HTR-8/SVneo (cell line): ENCODE measurements around the gene PRLR.
A peak's percentile ranks its signal among the peaks of the same experiment; 100 is the strongest.
"Not testable (repeated sequence)": the region's sequence is repeated elsewhere in the genome, so short reads cannot be mapped to it uniquely, and the experiment has no call there.

Experiments
- DNase-seq: peaks from one replicate; pipeline ENCODE4 v3.0.0; 2011; ENCODE audit warnings: low spot score, mixed read lengths; ENCODE audit not compliant: insufficient read length
- FAIRE-seq: peaks from 2 replicates; lab custom pipeline; 2011; peaks lifted over from hg19 to GRCh38; lab: Jason Lieb, UNC

The PRLR gene

DNA sequence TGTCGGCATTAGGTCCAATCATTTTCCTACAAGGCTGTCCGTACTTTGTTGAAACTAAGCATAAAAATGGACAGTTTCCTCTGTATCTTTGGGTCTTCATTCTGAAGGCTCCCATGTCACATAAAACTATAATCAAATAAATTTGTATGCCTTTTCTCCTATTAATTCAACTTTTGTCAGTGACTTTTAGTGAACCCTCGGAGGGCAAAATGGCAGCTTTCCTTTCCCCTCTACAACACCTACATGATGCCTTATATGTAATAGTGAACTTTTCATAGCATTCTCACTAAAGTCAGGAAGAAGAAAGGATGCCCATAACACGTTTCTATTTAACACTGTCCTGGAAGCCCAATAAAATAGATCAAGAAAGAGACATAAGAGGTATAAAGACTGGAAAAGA is 177.4 kb downstream of the PRLR start:
- DNase-seq (no peak), FAIRE-seq (no peak)

- FAIRE-seq (no peak), DNase-seq (no peak)
Observed at GRCh38 chr5:35050541-35051126, 179.7 kb downstream of the PRLR start.

- DNase-seq: no peak
- FAIRE-seq: peak; percentile 85
Observed at GRCh38 chr5:35048910-35049309, 181.4 kb downstream of the PRLR start.

DNA sequence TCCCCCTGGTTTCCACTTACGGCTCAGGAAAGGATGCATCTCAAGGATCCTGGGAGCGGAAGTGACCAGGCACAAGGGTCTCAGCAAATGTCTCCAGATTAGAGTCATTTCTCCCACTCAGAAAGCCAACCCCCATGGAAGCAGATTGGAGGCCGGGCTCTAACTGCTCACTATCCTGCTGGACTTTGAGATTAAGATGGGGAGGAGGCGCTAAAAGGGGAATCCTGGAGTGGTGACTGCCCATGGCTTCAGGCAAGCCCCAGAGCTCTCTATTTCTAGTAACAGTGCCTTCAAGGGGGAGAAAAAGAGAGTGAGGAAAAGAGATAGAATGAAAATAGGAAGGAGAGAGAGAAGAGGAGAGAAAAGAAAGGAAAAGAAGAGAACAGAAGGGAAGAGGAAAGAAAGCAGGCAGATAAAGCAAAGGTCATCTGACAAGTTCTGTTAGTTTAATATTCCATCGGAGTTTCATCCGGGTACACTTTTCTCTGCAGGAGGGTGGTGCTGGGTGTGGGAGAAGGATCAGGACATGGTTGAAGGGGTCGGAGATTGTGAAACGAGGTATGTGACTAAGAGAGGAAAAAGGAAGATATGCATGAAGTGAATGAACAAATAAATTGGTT is 182.4 kb downstream of the PRLR start, which contains the start of gene AGXT2:
TSS of gene AGXT2 (minus strand) at position 165 of the 620 bp plus-strand sequence. CDS start at position 108, 57 bp downstream.
- DNase-seq (no peak), FAIRE-seq (no peak)

DNA sequence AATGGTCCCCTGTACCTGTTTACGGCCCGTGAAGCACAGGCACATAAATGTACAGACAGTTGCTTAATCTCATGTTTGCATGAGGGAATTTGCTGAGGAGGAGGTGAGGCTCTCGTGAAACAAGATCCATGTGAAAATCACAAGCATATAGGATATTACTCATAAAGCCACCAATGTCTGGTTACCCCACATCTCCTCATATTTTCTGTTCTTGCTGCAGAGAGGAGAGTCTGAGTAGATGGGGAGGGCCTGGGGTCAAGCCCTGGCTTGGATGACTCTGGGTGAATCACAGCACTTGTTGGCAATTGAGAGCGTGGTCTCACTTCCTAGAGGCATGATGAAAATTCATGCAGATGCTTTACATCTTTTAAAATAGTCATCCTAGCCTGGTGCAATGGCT is 183.5 kb downstream of the PRLR start:
- peak; percentile 78 for FAIRE-seq
- DNase-seq: peak; percentile 81

DNA sequence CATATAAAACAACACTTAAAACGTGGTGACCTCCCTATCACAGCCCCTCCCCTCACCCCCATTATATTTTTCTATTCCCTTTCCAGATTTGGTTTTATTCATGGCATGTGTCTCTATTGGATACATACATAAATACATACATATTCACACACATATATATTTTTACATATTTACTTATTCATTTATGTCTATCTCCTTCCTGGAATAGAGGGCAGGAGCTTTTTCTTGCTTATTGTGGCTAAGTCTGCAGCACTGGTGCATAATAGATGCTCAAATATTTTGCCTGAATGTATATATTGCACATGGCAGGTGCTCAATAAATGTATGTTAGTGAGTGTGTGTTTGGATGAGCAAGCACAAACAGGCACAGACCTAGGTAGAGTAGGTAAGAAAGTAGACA is 185.0 kb downstream of the PRLR start:
- FAIRE-seq: peak; percentile 9
- DNase-seq: no peak

DNA sequence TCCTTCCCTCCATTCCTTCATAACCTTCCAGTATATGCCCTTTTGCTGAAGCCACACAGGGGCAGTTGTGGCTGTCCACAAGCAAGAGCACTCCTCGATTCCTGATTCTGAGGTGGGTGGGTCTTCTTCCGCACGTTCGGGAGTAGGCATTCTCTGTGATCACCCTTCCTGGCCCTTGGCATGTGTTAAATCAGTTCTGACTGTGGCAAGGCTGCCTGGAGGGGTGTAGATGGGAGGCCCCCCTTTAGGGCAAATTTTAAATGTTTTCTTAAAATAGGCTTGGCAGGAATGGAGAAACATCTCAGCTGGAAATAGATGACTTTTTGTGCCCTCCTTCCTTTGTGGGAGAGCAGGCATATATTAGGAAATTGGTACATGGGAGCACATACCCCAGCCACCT is 185.6 kb downstream of the PRLR start:
- DNase-seq (no peak), FAIRE-seq (peak; percentile 48)

- FAIRE-seq (no peak), DNase-seq (no peak)
Observed at GRCh38 chr5:35042781-35043180, 187.5 kb downstream of the PRLR start.

DNA sequence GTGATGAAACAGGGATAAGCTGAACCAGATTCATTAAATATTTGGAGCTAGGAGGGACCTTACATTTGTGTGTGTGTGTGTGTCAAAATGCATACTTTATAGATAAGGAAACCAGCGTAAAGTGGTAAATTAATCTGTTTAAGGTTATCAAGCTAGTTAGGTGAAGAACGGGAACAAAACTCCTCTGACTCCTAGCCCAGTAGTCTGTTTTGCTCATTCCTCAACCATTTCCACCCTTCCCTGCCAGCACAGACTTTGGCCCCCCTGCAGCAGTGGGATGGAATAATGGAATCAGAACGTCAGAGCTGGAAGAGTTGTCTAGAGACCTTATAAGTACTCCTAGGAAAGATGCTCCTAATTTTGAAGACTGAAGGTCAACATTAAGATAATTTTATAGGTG is 189.0 kb downstream of the PRLR start:
- DNase-seq (no peak), FAIRE-seq (no peak)

- DNase-seq: no peak
- FAIRE-seq: peak; percentile 65
Observed at GRCh38 chr5:35038891-35039290, 191.4 kb downstream of the PRLR start.

- FAIRE-seq (no peak), DNase-seq (no peak)
Observed at GRCh38 chr5:35036536-35036935, 193.8 kb downstream of the PRLR start.

- not testable (repeated sequence) for FAIRE-seq, DNase-seq
Observed at GRCh38 chr5:35035929-35036328, 194.4 kb downstream of the PRLR start.

- no peak for FAIRE-seq
- DNase-seq: no peak
Observed at GRCh38 chr5:35035271-35035670, 195.0 kb downstream of the PRLR start.

DNA sequence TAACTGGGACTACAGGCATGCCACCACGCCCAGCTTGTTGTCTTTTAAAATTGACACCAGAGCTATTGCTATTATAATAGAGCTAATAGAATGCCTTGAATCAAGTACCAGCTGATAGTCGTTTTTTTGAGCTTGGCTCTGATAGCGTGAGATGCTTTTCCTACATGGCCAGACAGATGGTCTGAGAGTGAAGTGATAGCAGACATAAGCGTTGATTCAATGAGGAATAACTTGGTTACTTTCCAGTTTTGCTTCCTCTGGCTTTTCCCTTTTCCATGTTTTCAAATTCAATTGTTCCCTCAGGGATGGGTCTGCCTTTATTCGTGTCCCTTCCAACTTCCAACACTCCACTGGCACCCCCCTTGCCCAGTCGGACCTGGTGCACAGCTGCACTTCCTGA is 197.9 kb downstream of the PRLR start:
- no peak for DNase-seq
- peak; percentile 75 for FAIRE-seq

- peak; percentile 45 for DNase-seq
- peak; percentile 74 for FAIRE-seq
Observed at GRCh38 chr5:35031276-35031675, 199.0 kb downstream of the PRLR start.

DNA sequence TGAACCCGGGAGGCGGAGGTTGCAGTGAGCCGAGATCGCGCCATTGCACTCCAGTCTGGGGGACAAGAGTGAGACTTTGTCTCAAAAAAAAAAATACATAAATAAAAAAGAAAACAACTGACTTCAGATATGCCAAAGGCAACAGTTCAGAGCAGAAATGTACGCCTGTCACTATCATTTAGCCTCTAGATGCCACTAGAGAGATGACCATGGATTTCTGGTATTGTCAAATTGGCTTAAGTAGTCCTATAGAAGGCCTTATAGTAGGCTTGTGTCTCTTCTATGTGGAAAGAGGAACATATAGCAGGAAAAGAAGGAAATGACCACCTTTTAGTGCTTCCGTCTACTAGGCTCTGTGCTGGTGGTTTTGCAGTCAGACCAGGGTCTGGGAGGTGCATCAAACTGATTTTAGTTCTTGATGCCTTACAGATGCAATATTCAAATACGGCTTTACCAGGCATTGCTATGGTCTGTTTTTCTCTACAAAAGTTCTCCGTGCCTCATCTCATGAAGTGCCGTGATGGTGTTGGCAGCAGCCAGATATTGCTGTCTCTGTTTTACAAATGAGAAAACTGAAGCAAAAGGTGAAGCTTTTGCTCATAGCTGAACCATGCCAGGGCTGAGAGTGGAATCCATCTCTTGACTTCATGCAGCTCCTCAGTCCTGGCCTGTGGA is 199.7 kb downstream of the PRLR start:
- peak; percentile 31 for DNase-seq
- FAIRE-seq: peak; percentile 83

DNA sequence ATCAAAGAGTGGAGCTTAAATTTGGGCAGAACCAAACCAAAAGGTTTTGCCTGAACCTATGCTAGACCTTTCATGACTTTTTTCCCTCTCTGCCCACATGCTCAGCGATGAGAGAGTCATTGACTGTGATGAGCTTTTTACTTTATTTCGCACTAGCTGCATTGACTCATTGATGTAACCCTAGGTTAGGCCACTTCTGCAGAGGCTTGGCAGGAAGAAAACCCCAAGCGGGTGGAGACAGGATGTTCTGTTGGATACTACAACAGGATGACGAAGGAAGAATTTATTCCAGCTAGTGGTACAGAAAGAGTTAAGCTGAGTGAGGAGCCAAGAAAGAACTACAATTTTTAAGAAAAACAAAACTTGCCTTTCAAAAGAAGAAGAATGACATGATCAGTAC is 201.0 kb downstream of the PRLR start:
- no peak for DNase-seq
- FAIRE-seq: no peak

DNA sequence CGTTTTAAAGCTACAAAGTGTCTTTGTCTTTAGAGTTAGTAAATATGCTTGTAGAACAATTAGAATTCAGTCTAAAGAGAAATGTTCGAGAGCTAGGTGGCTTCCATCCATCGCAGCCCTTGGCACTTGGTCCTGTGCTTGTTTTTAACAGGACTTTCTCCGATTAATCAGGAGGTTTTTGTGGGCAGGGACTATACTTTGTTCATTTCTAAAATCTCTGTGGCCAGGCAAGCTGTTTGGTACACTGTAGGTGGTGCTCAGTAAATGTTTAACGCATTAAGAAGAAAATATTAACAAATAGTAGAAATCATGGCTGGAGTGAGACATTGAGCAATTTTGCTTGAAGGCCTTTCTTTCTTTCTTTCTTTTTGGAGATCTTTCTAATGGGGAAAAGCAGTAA is 203.3 kb downstream of the PRLR start:
- FAIRE-seq (no peak), DNase-seq (no peak)

- no peak for DNase-seq
- FAIRE-seq: peak; percentile 42
Observed at GRCh38 chr5:35026280-35026840, 203.9 kb downstream of the PRLR start.

GRCh38 chr5:35024911-35025510 is 205.3 kb downstream of the PRLR start:
- no peak for FAIRE-seq
- DNase-seq: no peak
